ENCODE results near the gene STARD3. TPM values are rescaled to one million over a fixed set of nuclear protein-coding genes. Genes with fewer than 3 reads are reported as not detected.
"Not testable (repeated sequence)": the region's sequence is repeated elsewhere in the genome, so short reads cannot be mapped to it uniquely, and the experiment has no call there.

The STARD3 gene
- total RNA-seq: 10 to 100 TPM; 52.5 to 67.7 TPM

DNA sequence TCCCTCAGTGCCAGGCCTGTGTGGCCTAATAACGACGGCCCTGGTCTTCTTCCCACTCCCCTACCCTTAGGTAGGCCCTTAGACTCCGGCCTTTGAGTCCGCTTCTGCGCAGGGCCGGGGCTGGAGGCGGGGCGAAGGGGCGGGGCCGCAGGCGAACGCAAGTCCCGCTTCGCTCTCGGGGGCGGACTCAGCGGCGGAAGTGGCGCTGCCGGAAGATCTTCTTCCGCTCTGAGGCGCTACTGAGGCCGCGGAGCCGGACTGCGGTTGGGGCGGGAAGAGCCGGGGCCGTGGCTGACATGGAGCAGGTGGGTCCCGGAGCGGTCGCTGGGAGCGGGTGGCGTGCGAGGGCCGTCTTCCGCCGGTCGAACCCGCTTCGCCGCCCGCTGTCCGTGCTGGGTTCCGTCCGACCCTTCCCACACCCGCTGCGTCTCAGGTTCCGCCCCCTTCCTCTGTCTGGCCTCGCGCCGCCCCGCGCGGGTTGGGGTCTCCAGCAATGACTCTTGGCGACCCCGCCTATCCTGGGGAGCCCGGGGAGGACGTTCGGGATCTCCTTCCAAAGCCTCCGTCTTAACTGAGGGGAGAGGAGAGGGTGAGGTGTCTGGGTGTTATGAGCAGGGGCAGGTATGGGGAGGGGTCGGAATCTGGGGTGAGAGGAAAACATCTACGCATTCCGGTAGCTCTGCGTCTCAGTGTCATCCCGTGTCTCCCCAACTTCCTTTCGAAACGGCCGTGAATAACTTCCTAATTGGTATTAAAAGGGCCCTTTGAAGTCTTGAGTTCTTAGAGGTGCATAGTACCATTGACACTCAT, at the start of gene STARD3:
TSS of gene STARD3 (plus strand) at position 218 of the 810 bp plus-strand sequence. CDS start 16,388 bp downstream, outside the sequence.
- TF ChIP-seq, protein P1, sequence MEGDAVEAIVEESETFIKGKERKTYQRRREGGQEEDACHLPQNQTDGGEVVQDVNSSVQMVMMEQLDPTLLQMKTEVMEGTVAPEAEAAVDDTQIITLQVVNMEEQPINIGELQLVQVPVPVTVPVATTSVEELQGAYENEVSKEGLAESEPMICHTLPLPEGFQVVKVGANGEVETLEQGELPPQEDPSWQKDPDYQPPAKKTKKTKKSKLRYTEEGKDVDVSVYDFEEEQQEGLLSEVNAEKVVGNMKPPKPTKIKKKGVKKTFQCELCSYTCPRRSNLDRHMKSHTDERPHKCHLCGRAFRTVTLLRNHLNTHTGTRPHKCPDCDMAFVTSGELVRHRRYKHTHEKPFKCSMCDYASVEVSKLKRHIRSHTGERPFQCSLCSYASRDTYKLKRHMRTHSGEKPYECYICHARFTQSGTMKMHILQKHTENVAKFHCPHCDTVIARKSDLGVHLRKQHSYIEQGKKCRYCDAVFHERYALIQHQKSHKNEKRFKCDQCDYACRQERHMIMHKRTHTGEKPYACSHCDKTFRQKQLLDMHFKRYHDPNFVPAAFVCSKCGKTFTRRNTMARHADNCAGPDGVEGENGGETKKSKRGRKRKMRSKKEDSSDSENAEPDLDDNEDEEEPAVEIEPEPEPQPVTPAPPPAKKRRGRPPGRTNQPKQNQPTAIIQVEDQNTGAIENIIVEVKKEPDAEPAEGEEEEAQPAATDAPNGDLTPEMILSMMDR (IDR thresholded peaks at IDR 0.05): peak; percentile 17
- DNase-seq (ENCODE audit: low spot score) (peak; percentile 44), ATAC-seq (ENCODE audit: insufficient number of reproducible peaks, low FRiP score, low read depth) (peak; percentile 69)
- Histone ChIP-seq H3K4me1 (ENCODE audit: control insufficient read depth in 1 of 2, low read depth in 2 of 2) (peaks cover 29 to 36% of the 10 kb centered on the region in 2 donors), H3K27ac (peak within 1 kb of the TSS; percentile 69 to 75), H3K27me3 (replicated peaks; ENCODE audit: insufficient read depth) (no peaks in the 10 kb centered on the region), H3K4me3 (peak within 1 kb of the TSS; percentile 92), H3K36me3 (no peaks in the 10 kb centered on the region), H3K9me3 (no peaks in the 10 kb centered on the region)

DNA sequence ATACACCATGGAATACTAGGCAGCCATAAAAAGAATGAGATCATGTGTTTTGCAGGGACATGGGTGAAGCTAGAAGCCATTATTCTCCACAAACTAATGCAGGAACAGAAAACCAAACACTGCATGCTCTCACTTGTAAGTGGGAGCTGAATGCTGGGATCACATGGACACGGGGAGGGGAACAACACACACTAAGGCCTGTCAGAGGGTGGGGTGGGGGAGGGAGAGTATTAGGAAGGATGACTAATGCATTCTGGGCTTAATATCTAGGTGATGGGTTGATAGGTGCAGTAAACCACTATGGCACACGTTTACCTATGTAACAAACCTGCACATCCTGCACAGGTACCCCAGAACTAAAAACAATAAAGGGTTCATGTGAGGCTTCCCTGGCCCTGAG, 46.8 kb upstream of the STARD3 start:
- not testable (repeated sequence) for ATAC-seq (ENCODE audit: insufficient number of reproducible peaks, low FRiP score, low read depth); H3K4me3 ChIP-seq; H3K27me3 ChIP-seq (replicated peaks; ENCODE audit: insufficient read depth); H3K36me3 ChIP-seq; H3K9me3 ChIP-seq; H3K27ac ChIP-seq; H3K4me1 ChIP-seq (ENCODE audit: control insufficient read depth in 1 of 2, low read depth in 2 of 2); DNase-seq (ENCODE audit: low spot score)

DNA sequence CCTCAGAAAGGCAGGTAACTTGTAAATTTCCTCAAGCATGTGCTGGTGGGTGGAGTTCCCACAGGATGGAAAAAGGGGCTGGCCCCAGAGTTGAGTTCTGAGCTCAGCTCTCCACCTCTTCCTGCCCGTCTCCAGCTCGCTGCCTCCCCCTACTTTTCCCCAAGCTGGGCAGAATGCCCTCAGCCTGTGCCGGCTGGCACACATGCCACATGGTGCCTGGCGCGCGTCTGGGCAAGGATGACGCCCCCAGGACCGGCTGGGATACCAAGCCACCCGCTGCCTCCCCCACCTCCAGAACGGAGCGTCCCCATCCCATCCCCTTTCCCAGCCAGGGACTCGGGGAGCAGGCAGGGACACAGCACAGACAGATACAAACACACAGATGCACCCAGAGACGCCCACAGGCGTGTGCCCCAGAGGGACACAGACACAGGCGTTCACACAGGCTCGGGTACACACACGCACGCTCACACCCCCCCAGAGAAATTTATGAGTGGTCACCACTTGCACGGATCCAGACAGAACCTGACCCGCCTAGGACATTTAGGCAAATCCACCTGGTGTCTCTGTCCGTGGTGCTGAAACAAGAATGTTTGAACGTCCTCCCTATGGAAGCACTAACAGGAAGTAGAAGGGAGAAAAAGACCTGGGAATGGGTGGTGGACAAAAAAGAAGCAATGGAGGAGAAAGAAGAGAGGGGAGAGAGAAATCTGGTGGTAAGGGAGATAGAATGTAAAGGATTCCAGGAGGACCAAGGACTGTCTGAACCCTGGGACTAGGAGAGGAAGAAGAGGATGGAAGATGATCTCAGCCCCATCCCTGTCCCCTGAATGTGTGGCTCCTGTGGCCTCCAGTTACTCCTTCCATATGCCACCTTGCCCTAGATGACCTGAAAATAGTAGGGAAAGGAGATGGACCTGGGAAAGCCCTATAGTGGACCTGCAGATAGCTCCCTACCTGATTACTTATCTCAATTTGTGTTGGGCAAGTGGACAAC, 44.7 kb upstream of the STARD3 start:
- H3K27me3 ChIP-seq (replicated peaks; ENCODE audit: insufficient read depth): peaks cover 8% of the 10 kb centered on the region
- no peaks in the 10 kb centered on the region for H3K36me3 ChIP-seq
- TF ChIP-seq, protein P1 (IDR thresholded peaks at IDR 0.05): no peak
- no peaks in the 10 kb centered on the region for H3K9me3 ChIP-seq
- no peak for ATAC-seq (ENCODE audit: insufficient number of reproducible peaks, low FRiP score, low read depth)
- DNase-seq (ENCODE audit: low spot score): no peak
- no peak overlapping the region for H3K27ac ChIP-seq
- H3K4me1 ChIP-seq (ENCODE audit: control insufficient read depth in 1 of 2, low read depth in 2 of 2): no peaks in the 10 kb centered on the region
- H3K4me3 ChIP-seq: no peak overlapping the region

DNA sequence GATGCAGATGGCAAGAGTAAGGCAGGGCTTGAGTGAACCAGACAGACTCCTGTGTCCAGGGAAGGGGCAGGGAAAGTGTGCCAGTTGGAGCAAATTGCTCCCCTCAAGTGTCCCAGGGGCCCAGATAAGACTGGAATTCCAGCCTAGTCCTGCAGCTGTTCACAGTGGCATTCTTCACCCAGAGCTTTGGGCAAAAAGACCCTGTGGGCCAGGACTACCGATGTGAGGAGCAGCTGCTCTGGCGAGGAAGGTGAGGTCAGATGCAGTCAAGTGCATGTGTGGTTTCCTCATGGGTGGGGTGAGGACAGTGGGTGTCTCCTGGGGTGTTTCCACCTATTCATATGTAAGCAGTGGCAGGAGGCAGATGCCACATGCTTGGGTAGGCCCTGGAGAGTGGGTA, 43.6 kb upstream of the STARD3 start:
- Histone ChIP-seq H3K9me3 (no peaks in the 10 kb centered on the region), H3K4me3 (no peak overlapping the region), H3K27me3 (replicated peaks; ENCODE audit: insufficient read depth) (peaks cover 16% of the 10 kb centered on the region), H3K36me3 (no peaks in the 10 kb centered on the region), H3K4me1 (ENCODE audit: control insufficient read depth in 1 of 2, low read depth in 2 of 2) (peaks cover 4 to 8% of the 10 kb centered on the region in 2 donors), H3K27ac (no peak overlapping the region)
- ATAC-seq (ENCODE audit: insufficient number of reproducible peaks, low FRiP score, low read depth): no peak
- DNase-seq (ENCODE audit: low spot score): no peak
- TF ChIP-seq, protein P1 (IDR thresholded peaks at IDR 0.05): no peak

DNA sequence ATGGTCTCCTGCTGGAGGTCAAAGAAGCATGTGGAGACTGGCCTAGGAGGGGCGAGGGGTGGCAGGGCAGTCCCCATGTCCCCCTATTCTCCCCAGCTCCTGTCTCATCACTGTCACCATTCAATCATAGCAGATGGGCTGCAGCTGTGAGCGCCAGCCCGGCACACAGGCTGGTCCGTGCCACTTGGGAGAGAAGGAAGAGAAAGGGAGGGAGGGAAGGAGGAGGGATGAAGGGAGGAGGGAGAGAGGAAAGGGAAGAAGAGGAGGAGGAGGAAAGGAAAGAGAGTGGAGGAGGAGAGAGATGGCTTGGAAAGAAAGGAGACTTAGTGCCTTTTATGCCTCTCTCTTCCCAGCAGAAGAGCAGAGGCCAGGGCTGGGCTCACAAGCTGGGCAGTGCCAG, 41.6 kb upstream of the STARD3 start:
- H3K27ac ChIP-seq: no peak overlapping the region
- no peak for DNase-seq (ENCODE audit: low spot score)
- H3K4me3 ChIP-seq: no peak overlapping the region
- peaks cover 32% of the 10 kb centered on the region for H3K27me3 ChIP-seq (replicated peaks; ENCODE audit: insufficient read depth)
- no peaks in the 10 kb centered on the region for H3K36me3 ChIP-seq
- H3K4me1 ChIP-seq (ENCODE audit: control insufficient read depth in 1 of 2, low read depth in 2 of 2): peaks cover 14 to 21% of the 10 kb centered on the region in 2 donors
- no peak for ATAC-seq (ENCODE audit: insufficient number of reproducible peaks, low FRiP score, low read depth)
- TF ChIP-seq, protein P1 (IDR thresholded peaks at IDR 0.05): no peak
- H3K9me3 ChIP-seq: no peaks in the 10 kb centered on the region
